ENCODE measurements around the gene FLVCR2.

DNA sequence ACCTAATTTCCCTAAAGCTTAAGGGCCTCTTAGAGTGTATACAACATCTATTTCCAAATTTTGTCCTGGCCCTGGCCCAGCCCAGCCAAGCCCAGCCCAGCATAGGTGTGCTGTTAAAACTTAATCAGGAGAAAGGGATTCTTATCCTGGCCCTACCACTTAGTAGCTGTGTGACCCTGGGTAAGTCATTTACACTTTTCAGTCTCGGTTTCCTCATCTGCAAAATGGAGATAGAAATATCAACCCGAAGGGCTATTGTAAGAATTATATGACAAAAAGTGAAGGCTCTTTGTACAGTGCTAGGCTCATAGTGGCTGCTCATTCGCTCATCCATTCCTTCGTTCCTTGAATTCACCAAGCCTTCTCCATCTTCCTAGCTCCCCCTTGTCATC is 81.8 kb downstream of the FLVCR2 start:
- TF ChIP-seq, protein P1, sequence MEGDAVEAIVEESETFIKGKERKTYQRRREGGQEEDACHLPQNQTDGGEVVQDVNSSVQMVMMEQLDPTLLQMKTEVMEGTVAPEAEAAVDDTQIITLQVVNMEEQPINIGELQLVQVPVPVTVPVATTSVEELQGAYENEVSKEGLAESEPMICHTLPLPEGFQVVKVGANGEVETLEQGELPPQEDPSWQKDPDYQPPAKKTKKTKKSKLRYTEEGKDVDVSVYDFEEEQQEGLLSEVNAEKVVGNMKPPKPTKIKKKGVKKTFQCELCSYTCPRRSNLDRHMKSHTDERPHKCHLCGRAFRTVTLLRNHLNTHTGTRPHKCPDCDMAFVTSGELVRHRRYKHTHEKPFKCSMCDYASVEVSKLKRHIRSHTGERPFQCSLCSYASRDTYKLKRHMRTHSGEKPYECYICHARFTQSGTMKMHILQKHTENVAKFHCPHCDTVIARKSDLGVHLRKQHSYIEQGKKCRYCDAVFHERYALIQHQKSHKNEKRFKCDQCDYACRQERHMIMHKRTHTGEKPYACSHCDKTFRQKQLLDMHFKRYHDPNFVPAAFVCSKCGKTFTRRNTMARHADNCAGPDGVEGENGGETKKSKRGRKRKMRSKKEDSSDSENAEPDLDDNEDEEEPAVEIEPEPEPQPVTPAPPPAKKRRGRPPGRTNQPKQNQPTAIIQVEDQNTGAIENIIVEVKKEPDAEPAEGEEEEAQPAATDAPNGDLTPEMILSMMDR (IDR thresholded peaks at IDR 0.05; ENCODE audit: insufficient read depth, low read length) = no peak
- no peak for TF ChIP-seq POLR2AphosphoS5 (IDR thresholded peaks at IDR 0.05; ENCODE audit: low read depth)
- TF ChIP-seq, protein P2, sequence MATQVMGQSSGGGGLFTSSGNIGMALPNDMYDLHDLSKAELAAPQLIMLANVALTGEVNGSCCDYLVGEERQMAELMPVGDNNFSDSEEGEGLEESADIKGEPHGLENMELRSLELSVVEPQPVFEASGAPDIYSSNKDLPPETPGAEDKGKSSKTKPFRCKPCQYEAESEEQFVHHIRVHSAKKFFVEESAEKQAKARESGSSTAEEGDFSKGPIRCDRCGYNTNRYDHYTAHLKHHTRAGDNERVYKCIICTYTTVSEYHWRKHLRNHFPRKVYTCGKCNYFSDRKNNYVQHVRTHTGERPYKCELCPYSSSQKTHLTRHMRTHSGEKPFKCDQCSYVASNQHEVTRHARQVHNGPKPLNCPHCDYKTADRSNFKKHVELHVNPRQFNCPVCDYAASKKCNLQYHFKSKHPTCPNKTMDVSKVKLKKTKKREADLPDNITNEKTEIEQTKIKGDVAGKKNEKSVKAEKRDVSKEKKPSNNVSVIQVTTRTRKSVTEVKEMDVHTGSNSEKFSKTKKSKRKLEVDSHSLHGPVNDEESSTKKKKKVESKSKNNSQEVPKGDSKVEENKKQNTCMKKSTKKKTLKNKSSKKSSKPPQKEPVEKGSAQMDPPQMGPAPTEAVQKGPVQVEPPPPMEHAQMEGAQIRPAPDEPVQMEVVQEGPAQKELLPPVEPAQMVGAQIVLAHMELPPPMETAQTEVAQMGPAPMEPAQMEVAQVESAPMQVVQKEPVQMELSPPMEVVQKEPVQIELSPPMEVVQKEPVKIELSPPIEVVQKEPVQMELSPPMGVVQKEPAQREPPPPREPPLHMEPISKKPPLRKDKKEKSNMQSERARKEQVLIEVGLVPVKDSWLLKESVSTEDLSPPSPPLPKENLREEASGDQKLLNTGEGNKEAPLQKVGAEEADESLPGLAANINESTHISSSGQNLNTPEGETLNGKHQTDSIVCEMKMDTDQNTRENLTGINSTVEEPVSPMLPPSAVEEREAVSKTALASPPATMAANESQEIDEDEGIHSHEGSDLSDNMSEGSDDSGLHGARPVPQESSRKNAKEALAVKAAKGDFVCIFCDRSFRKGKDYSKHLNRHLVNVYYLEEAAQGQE (IDR thresholded peaks at IDR 0.05; ENCODE audit: insufficient replicate concordance, low read depth) = no peak
- TF ChIP-seq GABPA (IDR thresholded peaks at IDR 0.05; ENCODE audit: low read depth) = no peak
- no peak for TF ChIP-seq SPI1 (IDR thresholded peaks at IDR 0.05; ENCODE audit: borderline replicate concordance, low read depth)

All from HL-60 (cell line).